ENCODE measurements around the gene RNF144B. TPM values are rescaled to one million over a fixed set of nuclear protein-coding genes. Genes with fewer than 3 reads are reported as not detected.
A peak's percentile ranks its signal among the peaks of the same experiment; 100 is the strongest.

The RNF144B gene
- total and polyA plus RNA-seq, 4 donors = 18.1 to 96.8 (median 59.5) TPM

DNA sequence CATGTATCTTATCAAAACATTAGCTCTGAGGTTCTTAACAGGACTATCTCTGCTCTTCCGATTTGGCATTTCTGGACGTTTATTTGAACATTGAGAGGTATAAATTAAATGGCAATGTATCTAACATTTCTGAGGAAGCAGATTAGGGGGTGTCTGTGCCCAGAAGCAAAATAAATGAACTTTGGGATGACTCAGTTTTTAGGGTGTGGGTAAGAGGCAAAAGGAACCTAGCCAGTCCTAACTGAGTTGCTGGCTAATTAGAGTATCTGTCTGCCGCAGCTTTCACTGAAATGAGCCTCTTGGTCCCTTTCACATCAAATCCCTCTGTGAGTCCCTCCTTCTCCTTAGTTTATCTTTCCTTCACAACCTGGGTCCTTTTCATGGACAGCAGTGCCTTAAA, 1.1 kb downstream of the RNF144B start:
- H3K4me1 ChIP-seq (ENCODE audit: control insufficient read depth in 5 of 5, insufficient read depth in 5 of 5, low read length in 5 of 5) = peaks cover 0 to 9% (median 7%) of the 10 kb centered on the region in 5 donors
- no peak overlapping the region for H3K9ac ChIP-seq (ENCODE audit: insufficient read depth in 1 of 2, low read length in 2 of 2)
- WGBS, 2 donors = 4 to 7% methylated on average over 3 of the region's 3 CpGs
- TF ChIP-seq, protein P1, sequence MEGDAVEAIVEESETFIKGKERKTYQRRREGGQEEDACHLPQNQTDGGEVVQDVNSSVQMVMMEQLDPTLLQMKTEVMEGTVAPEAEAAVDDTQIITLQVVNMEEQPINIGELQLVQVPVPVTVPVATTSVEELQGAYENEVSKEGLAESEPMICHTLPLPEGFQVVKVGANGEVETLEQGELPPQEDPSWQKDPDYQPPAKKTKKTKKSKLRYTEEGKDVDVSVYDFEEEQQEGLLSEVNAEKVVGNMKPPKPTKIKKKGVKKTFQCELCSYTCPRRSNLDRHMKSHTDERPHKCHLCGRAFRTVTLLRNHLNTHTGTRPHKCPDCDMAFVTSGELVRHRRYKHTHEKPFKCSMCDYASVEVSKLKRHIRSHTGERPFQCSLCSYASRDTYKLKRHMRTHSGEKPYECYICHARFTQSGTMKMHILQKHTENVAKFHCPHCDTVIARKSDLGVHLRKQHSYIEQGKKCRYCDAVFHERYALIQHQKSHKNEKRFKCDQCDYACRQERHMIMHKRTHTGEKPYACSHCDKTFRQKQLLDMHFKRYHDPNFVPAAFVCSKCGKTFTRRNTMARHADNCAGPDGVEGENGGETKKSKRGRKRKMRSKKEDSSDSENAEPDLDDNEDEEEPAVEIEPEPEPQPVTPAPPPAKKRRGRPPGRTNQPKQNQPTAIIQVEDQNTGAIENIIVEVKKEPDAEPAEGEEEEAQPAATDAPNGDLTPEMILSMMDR (IDR thresholded peaks at IDR 0.05; ENCODE audit: control extremely low read depth, extremely low read depth) = no peak
- peak overlapping the region; percentile 66 to 74 for H3K27ac ChIP-seq (ENCODE audit: low read depth in 1 of 2, low read length in 1 of 2)
- ATAC-seq (ENCODE audit: insufficient read depth, low FRiP score) = no peak
- peaks cover 0 to 2% (median 0%) of the 10 kb centered on the region in 4 donors for H3K9me3 ChIP-seq (ENCODE audit: control insufficient read depth in 4 of 4, insufficient read depth in 3 of 4, low read length in 3 of 4)
- H3K4me3 ChIP-seq = peak overlapping the region; percentile 48
- H3K36me3 ChIP-seq (ENCODE audit: control insufficient read depth in 4 of 4, insufficient read depth in 4 of 4, low read length in 4 of 4) = no peaks in the 10 kb centered on the region
- no peak for DNase-seq
- peaks cover 0 to 15% (median 3%) of the 10 kb centered on the region in 3 donors for H3K27me3 ChIP-seq (ENCODE audit: control insufficient read depth in 3 of 3, insufficient read depth in 3 of 3, low read length in 2 of 3)

DNA sequence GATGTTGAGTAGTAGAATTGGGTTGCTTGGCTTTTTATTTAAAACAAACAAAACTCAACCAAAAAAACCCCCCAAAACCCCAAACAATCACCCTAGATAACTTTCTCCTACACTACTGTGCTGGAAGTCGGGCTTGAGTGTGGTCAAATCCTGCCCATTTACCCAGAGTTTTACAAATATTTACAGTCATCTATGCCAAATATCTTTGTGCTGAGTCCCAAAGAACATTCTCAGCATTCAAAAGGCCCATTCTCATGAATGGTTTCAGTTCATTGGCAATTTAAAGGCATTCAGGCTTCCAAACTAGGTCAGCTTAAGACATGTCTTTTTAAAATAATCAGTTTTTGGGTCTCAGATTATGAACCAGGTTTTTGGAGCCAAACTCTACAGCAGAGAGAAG, 1.8 kb downstream of the RNF144B start:
- Histone ChIP-seq H3K36me3 (ENCODE audit: control insufficient read depth in 4 of 4, insufficient read depth in 4 of 4, low read length in 4 of 4) (no peaks in the 10 kb centered on the region), H3K4me1 (ENCODE audit: control insufficient read depth in 5 of 5, insufficient read depth in 5 of 5, low read length in 5 of 5) (peaks cover 0 to 14% (median 7%) of the 10 kb centered on the region in 5 donors), H3K9me3 (ENCODE audit: control insufficient read depth in 4 of 4, insufficient read depth in 3 of 4, low read length in 3 of 4) (peaks cover 0 to 2% (median 0%) of the 10 kb centered on the region in 4 donors), H3K4me3 (peak overlapping the region; percentile 19), H3K27me3 (ENCODE audit: control insufficient read depth in 3 of 3, insufficient read depth in 3 of 3, low read length in 2 of 3) (peaks cover 0 to 15% (median 3%) of the 10 kb centered on the region in 3 donors), H3K9ac (ENCODE audit: insufficient read depth in 1 of 2, low read length in 2 of 2) (peak overlapping the region in 1 of 2 donors; percentile 17), H3K27ac (ENCODE audit: low read depth in 1 of 2, low read length in 1 of 2) (peak overlapping the region in 1 of 2 donors; percentile 56)
- ATAC-seq (ENCODE audit: insufficient read depth, low FRiP score) (no peak), DNase-seq (peak in 1 of 3 donors; percentile 33)
- 15 to 48% methylated on average over 1 of the region's 1 CpG for WGBS, 2 donors
- TF ChIP-seq, protein P1 (IDR thresholded peaks at IDR 0.05; ENCODE audit: control extremely low read depth, extremely low read depth) = no peak

DNA sequence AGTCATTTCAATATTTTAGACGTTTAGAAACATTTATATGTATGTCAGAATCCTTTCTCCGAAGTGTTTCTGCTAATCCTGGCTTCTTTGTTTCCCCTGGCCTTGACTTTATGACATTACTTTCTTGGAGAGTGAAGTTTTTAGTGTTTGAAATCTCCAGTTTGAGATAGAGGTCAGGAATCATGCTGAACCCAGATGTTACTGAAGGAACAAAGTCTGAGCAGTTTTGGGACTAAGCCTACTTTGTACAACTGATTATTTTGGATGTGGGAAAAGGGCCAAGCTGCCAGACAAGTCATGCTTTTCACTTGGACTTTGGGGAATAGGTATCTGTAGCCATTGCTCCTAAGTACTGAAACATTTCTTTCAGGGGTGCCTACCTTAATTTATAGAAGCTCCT, 2.3 kb downstream of the RNF144B start:
- TF ChIP-seq, protein P1 (IDR thresholded peaks at IDR 0.05; ENCODE audit: control extremely low read depth, extremely low read depth) = no peak
- WGBS, 2 donors = 24 to 30% methylated on average over 2 of the region's 2 CpGs
- peaks cover 0 to 13% (median 3%) of the 10 kb centered on the region in 3 donors for H3K27me3 ChIP-seq (ENCODE audit: control insufficient read depth in 3 of 3, insufficient read depth in 3 of 3, low read length in 2 of 3)
- DNase-seq (no peak), ATAC-seq (ENCODE audit: insufficient read depth, low FRiP score) (no peak)
- H3K4me1 ChIP-seq (ENCODE audit: control insufficient read depth in 5 of 5, insufficient read depth in 5 of 5, low read length in 5 of 5) = peaks cover 0 to 14% (median 9%) of the 10 kb centered on the region in 5 donors
- H3K9me3 ChIP-seq (ENCODE audit: control insufficient read depth in 4 of 4, insufficient read depth in 3 of 4, low read length in 3 of 4) = peaks cover 0 to 2% (median 0%) of the 10 kb centered on the region in 4 donors
- H3K36me3 ChIP-seq (ENCODE audit: control insufficient read depth in 4 of 4, insufficient read depth in 4 of 4, low read length in 4 of 4) = no peaks in the 10 kb centered on the region
- H3K27ac ChIP-seq (ENCODE audit: low read depth in 1 of 2, low read length in 1 of 2) = peak overlapping the region; percentile 31 to 56
- peak overlapping the region; percentile 52 for H3K4me3 ChIP-seq
- H3K9ac ChIP-seq (ENCODE audit: insufficient read depth in 1 of 2, low read length in 2 of 2) = no peak overlapping the region

DNA sequence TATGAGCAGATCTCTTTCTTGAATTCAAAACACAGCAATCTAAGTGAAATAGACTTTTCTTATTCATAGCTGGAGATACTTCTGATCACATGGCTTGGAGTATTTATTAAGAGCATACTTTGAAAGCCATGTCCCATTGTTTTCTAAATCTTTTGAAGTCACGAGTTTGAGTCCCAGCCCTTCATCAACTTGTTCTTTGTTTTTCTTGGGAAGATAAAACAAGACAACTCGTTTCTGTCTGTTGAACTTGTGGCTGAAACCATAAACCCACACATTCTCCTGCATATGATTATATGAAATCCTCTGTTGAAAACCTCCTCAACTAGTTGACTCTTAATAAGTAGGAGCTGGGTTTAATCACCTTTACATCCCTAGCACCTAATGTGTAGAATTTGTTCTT, 3.3 kb downstream of the RNF144B start:
- H3K27me3 ChIP-seq (ENCODE audit: control insufficient read depth in 3 of 3, insufficient read depth in 3 of 3, low read length in 2 of 3) = peaks cover 0 to 13% (median 3%) of the 10 kb centered on the region in 3 donors
- DNase-seq (no peak), ATAC-seq (ENCODE audit: insufficient read depth, low FRiP score) (no peak)
- H3K9ac ChIP-seq (ENCODE audit: insufficient read depth in 1 of 2, low read length in 2 of 2) = peak overlapping the region in 1 of 2 donors; percentile 13
- H3K27ac ChIP-seq (ENCODE audit: low read depth in 1 of 2, low read length in 1 of 2) = no peak overlapping the region
- H3K9me3 ChIP-seq (ENCODE audit: control insufficient read depth in 4 of 4, insufficient read depth in 3 of 4, low read length in 3 of 4) = peaks cover 0 to 2% (median 0%) of the 10 kb centered on the region in 4 donors
- H3K36me3 ChIP-seq (ENCODE audit: control insufficient read depth in 4 of 4, insufficient read depth in 4 of 4, low read length in 4 of 4) = no peaks in the 10 kb centered on the region
- H3K4me3 ChIP-seq = no peak overlapping the region
- H3K4me1 ChIP-seq (ENCODE audit: control insufficient read depth in 5 of 5, insufficient read depth in 5 of 5, low read length in 5 of 5) = peaks cover 0 to 17% (median 9%) of the 10 kb centered on the region in 5 donors
- TF ChIP-seq, protein P1 (IDR thresholded peaks at IDR 0.05; ENCODE audit: control extremely low read depth, extremely low read depth) = no peak
- 33 to 54% methylated on average over 2 of the region's 2 CpGs for WGBS, 2 donors
